NCI-H2107 treated with DMSO at 0.1 percent for 48 hours (cell line): Measurements from ENCODE around the gene TJP3.

Experiments used
- DNase-seq: peaks from one replicate; lab custom pipeline; 2025; ENCODE audit not compliant: unreplicated experiment; lab: John Stamatoyannopoulos, UW

TJP3 gene

GRCh38 chr19:3782330-3782729, 74.1 kb downstream of the TJP3 start:
- no peak for DNase-seq

GRCh38 chr19:3782903-3783302, 74.7 kb downstream of the TJP3 start:
- no peak for DNase-seq

DNA sequence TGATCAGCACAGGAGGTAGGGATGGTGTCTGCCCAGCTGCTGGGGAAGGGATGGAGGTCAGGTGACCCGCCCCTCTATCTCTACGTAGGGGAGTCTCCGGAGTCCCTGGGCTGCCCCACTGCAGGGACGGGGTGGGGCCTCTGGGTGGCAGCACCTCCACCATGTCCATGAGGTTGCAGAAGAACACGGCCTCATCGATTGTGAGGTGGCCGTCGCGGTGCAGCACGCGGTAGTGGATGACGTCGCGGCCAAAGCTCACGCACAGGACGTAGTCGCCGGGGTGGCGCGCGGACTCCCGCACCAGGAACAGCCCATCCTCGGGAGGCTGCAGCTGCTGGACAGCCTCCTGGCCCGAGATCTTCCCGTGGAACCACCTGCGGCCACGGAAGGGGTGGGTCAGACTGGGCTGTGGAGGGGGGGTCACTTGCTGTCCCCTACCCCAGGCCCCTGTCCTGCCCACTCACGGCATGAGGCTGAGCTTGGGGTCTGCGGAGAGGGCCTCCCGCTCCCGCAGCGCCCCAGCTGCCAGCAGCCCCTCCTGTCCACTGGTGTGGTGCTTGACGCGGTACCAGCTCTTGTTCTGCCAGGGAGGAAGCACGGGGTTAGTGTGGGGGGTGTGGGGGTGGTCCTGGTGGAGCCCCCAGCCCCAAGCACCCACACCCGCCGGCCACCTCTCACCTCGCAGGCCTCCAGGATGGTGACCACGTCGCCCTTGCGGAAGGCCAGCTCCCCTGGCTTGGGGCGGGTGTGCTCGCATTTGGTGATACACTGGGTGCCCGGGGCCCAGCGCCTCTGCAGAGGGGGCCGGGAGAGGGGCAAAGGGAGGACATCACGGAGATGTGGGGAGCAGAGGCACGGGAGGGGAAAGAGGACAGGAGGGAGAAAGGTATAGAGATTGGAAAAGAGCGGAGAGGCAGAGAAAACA, 75.7 kb downstream of the TJP3 start:
- DNase-seq, result no peak

DNA sequence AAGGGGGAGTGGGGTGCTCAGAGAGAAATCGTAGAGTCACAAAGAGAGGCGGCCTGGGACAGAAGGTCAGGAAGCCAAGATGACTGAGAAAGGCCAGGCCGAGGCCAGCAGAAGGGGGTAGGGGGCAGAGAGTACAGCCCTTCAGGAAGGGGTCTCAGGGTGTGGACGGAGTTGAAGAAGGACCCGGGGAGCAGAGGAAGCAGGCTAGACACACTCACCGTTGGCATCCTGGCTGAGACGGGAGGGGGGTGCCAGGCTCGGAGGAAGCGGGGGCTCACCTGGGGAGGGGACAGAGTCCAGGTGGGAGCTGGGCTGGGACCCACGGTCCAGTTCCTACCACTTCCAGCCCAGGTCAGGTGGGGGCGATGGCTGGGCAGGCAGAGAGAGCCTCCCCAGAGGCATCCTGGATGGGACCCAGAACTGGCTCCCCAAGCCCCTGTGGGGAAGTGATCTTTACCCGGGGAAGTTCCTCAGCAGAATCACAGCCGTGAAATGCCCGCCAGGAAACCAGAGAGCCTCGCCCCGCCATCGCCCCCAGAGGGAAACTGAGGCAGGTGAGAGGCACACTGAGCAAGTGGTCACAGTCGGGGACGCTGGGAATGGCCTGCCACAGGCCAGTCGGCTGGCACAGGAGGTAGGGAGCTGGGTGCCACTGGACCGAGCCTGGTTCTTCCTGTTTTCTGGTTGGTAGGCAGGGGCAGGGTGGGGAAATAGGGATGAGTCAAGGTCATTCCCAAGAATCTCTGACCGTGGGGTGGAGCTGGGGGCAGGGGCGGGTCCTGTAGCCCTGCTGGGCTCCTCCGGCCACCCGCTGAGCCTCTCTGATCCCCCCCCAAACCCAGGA, 76.6 kb downstream of the TJP3 start:
- no peak for DNase-seq

DNA sequence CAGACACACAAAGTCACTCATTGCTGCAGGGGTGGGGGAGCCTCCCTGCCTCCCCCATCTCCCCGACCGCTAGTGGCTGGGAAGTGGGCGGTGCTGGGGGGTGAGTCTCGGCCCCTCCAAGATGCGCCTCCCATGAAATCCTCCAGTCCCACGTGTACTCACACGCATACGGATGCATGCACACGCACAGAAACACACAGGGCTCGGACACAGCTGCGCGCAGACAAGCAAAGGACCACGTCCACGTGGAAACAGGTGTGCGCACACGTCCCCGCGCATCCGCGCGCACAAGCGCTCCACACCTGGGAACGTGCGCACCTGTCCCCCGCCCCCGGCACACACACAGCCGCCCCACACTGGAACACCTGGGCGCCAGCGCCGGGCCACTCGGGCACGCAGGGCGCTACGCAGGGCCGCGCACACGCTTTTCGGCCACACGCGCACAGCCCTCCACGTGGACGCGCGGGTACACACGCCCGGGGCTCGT, 77.3 kb downstream of the TJP3 start:
- DNase-seq, result no peak

GRCh38 chr19:3785938-3786824, 78.0 kb downstream of the TJP3 start, which contains the start of gene MATK:
TSS of gene MATK (minus strand) at chr19:3786381. CDS start at chr19:3785135, 1,246 bp downstream.
- no peak for DNase-seq

DNA sequence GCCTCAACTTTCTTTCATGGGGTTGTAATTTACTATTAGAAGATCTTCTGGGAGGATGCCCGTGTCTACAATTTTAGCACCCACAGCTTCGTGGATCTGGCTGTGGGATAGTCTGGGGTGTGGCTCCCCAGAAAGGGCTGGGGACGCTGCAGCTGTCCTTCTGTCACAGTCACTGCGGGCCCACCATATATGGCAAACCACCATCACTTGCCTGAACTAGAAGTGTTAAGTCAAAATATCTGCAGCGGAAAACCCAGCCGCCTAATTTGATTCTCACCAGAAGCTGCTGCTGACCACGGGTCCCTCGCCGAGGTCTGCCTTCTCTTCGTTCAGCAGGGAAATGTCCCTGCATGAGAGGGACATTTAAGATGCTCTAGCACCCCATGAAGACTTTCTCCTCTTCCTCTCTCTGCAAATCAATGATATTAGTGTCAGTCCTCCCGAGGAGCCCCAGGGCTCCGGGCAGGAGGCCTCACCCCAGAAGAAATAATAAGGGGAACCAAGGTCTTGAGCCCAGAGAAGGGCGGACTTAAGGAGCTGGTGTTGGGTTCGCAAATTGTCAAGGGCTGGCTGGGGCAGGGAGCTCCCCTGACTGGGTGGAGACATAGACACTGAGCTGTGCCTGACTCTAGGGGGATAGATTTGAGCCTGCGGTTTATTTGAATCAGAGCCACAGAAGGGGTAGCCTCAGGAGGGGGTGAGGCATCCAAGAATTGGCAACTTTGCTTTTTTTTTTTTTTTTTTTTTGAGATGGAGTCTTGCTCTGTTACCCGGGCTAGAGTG, 81.0 kb downstream of the TJP3 start:
- no peak for DNase-seq

- DNase-seq, result no peak
Measured at GRCh38 chr19:3790209-3790734, 82.1 kb downstream of the TJP3 start.

DNA sequence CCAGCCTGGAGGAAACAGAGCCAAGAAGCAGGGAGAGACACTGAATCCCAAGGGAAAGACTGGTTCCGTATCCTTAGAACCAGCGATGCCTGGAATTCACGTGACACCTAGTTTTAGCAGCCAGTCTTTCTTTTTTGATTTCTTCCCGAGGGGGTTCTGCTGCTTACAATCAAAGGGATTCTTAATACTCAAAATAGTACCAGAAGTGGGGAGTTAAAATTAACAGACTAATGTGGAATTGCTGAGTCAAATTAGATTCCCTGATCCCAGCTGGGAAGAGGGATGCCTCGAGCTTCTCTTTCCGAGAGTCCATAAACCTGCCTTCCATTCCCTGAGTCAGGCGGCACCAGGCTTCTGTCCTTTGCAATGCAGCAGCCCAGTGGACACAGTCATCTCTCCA, 82.8 kb downstream of the TJP3 start:
- no peak for DNase-seq

GRCh38 chr19:3792114-3792513, 83.9 kb downstream of the TJP3 start:
- DNase-seq, result no peak

GRCh38 chr19:3793799-3794198, 85.6 kb downstream of the TJP3 start:
- no peak for DNase-seq

DNA sequence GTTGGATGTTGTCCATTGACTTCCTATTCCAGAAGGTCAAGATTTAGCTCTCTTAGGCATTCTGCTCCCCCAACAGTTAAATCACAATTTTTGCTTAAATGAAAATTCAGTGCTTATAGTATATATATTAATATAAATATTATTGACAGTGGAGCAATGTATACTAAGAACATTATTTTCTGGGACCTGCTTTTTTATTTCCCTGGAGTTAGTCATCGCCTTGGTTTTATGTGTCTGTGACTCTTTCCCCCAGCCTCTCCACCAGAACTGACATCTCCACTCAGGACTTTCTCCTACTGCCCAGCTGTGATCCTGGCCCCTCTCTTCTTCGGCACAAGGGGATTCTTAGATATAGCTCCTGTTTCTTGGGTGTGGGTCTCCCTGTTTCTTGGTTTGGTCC, 88.2 kb downstream of the TJP3 start:
- no peak for DNase-seq

DNA sequence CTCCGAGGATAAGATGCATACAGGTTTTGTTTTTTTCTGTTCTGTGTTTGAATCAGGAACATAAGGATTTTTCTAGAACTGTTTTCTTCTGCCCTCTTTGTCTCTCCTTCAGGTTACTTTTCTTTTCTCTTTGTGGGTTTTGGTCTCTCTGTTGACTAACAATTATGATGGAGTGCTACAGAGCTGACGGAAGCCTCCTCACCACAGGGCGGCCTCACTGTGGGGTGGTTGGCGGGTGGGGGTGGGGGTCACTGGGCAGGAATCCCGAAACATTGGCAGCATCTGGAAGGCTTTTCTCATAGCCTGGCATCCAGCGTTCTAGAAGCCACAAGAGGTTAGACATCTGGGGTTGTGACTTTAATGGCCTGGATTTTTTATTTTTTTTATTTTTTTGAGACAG, 90.0 kb downstream of the TJP3 start:
- DNase-seq, result no peak
